Endodermal cell (in vitro differentiated cells): ENCODE data around the gene ZCCHC24. TPM values are rescaled to one million over a fixed set of nuclear protein-coding genes. Genes with fewer than 3 reads are reported as not detected.
A peak's percentile ranks its signal among the peaks of the same experiment; 100 is the strongest.

ENCODE experiments used
- DNase-seq: peaks from one replicate; pipeline ENCODE4 v3.0.0-alpha.2; 2017
- H3K27ac ChIP-seq: 2 replicates; pipeline ENCODE4 v1.5.1; 2013; ENCODE audit warnings: mild to moderate bottlenecking, low read depth, low read length, moderate library complexity
- H3K27me3 ChIP-seq: 2 replicates; pipeline ENCODE4 v1.6.1; 2013; ENCODE audit warnings: mild to moderate bottlenecking, low read length, moderate library complexity; ENCODE audit not compliant: insufficient read depth, control insufficient read depth, poor library complexity, severe bottlenecking
- H3K36me3 ChIP-seq: 2 replicates; pipeline ENCODE4 v1.7.0; 2013; ENCODE audit warnings: mild to moderate bottlenecking, low read length, moderate library complexity; ENCODE audit not compliant: control insufficient read depth, insufficient read depth
- H3K4me1 ChIP-seq: one replicate; pipeline ENCODE4 v1.7.0; 2013; ENCODE audit warnings: low read length; ENCODE audit not compliant: control insufficient read depth, insufficient read depth
- H3K4me3 ChIP-seq: 2 replicates; pipeline ENCODE4 v1.5.1; 2013; ENCODE audit warnings: mild to moderate bottlenecking, low read length, moderate library complexity
- H3K9ac ChIP-seq: 2 replicates; pipeline ENCODE4 v1.6.1; 2013; ENCODE audit warnings: mild to moderate bottlenecking, low read length, moderate library complexity; ENCODE audit not compliant: poor library complexity, severe bottlenecking; ENCODE audit errors: extremely low read depth
- H3K9me3 ChIP-seq: 2 replicates; pipeline ENCODE4 v1.6.1; 2013; ENCODE audit warnings: mild to moderate bottlenecking, low read length, moderate library complexity; ENCODE audit not compliant: control insufficient read depth
- H3K27ac Mint-ChIP-seq: 2 replicates; pipeline ENCODE4 v1.8.0; 2020; ENCODE audit warnings: mixed read lengths
- H3K27me3 Mint-ChIP-seq: 2 replicates; pipeline ENCODE4 v1.8.0; 2021; ENCODE audit warnings: mild to moderate bottlenecking, mixed read lengths; ENCODE audit not compliant: insufficient read depth
- H3K36me3 Mint-ChIP-seq: 2 replicates; pipeline ENCODE4 v1.8.0; 2020; ENCODE audit warnings: low read depth, mixed read lengths
- H3K4me1 Mint-ChIP-seq: 2 replicates; pipeline ENCODE4 v1.8.0; 2020; ENCODE audit warnings: mixed read lengths
- H3K4me3 Mint-ChIP-seq: 2 replicates; pipeline ENCODE4 v1.8.0; 2020; ENCODE audit warnings: mild to moderate bottlenecking, moderate library complexity, mixed read lengths
- H3K9me3 Mint-ChIP-seq: 2 replicates; pipeline ENCODE4 v1.8.0; 2020; ENCODE audit warnings: mild to moderate bottlenecking, mixed read lengths
- CTCF ChIP-seq: fragments of 200-600 bp; sonication (generic); conservative IDR thresholded peaks from 2 replicates; pipeline ENCODE4 v1.5.0; 2021; ENCODE audit warnings: antibody characterized with exemption, mild to moderate bottlenecking
- WGBS, 2 experiments: methylation state at CpG; one replicate each; pipeline versions ENCODE4 v1.1.5 to v1.1.7; 2013; ENCODE audit warnings: missing lambda C conversion rate in 2 of 2, mixed read lengths in 1 of 2; ENCODE audit not compliant: insufficient coverage in 1 of 2, insufficient read length in 1 of 2; 5-methylcytosine and 5-hydroxymethylcytosine counted together
- total RNA-seq, 2 donors: library from RNA; stranded (reverse); fragmentation: NEBNext Ultra II Directional in 1 of 2; extraction: Animal tissue kit (Norgen Biotek cat#: 25700) in 1 of 2; gene quantifications; 2 replicates in 1 of 2; 3 replicates in 1 of 2; pipeline ENCODE4 v1.2.1, GENCODE V29; 2021

ZCCHC24 gene
- total RNA-seq, 2 donors from 2014 or later, result 7.6 to 10.7 TPM

- Histone ChIP-seq H3K27ac (no peak overlapping the region), H3K9ac (no peak overlapping the region)
Measured at GRCh38 chr10:79446758-79447084, 1.3 kb upstream of the ZCCHC24 start.

DNA sequence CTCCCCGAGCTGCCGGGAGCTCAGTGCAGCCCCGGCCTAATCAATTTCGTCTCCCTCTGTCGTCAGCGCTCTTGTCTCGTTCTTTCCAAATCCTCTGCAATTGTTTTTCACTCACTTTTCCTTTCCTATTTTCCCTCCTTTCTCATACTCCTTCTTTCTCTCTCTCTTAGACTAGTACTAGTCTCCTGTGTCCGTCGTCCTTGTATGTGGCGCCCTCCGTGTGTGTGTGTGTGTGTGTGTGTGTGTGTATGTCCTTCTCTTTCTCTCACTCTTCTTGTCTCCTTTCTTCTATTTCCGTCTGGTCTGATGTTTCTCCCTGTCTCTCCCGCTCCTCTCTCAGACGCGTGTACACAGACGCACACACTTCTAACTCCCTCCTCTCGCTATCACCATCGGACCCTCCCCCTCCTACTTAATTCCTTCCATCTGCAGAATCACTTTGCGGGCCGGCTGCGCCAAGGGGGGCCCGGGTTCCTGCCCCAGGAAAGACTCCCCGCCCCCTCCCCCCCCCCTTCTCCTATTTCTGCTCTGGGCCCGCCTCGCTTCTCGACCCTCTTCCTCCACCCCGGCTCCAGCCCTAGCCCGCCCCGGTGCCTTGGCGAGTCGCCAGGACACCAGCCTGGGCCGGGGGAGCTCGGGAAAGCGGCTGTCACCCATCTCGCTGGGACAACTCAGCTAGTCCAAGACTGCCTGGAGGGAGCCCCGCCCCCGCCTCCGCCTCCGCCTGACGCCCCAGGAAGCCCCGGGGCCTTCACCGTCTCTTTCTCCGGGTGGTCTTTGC, 743 bp upstream of the ZCCHC24 start:
- peak overlapping the region; percentile 70 for H3K4me3 Mint-ChIP-seq
- peaks cover 7% of the 10 kb centered on the region for H3K27me3 ChIP-seq
- H3K27me3 Mint-ChIP-seq, result peaks cover 37% of the 10 kb centered on the region
- H3K4me3 ChIP-seq, result peak overlapping the region; percentile 86
- WGBS, 2 experiments, result 1% methylated on average over 18 to 38 of the region's 43 CpGs
- H3K9me3 Mint-ChIP-seq, result no peaks in the 10 kb centered on the region
- peaks cover 8% of the 10 kb centered on the region for H3K4me1 ChIP-seq
- H3K36me3 ChIP-seq, result no peaks in the 10 kb centered on the region
- H3K27ac Mint-ChIP-seq, result peak overlapping the region; percentile 85
- peak; percentile 87 for DNase-seq
- peaks cover 39% of the 10 kb centered on the region for H3K4me1 Mint-ChIP-seq
- H3K27ac ChIP-seq, result peak overlapping the region; percentile 89
- H3K9ac ChIP-seq, result peak overlapping the region; percentile 35
- no peaks in the 10 kb centered on the region for H3K36me3 Mint-ChIP-seq
- no peaks in the 10 kb centered on the region for H3K9me3 ChIP-seq
- TF ChIP-seq CTCF, result no peak

More at GRCh38 chr10:79446758-79447084, 1.3 kb upstream of the ZCCHC24 start:
- no peak for TF ChIP-seq CTCF
- H3K4me3 ChIP-seq, result peak overlapping the region; percentile 86
- WGBS, 2 experiments, result 25 to 31% methylated on average over 9 to 16 of the region's 16 CpGs
- H3K36me3 ChIP-seq, result no peaks in the 10 kb centered on the region
- peaks cover 7% of the 10 kb centered on the region for H3K27me3 ChIP-seq
- H3K27ac Mint-ChIP-seq, result peak overlapping the region; percentile 58
- peaks cover 8% of the 10 kb centered on the region for H3K4me1 ChIP-seq
- H3K36me3 Mint-ChIP-seq, result no peaks in the 10 kb centered on the region
- peak overlapping the region; percentile 70 for H3K4me3 Mint-ChIP-seq
- peaks cover 37% of the 10 kb centered on the region for H3K27me3 Mint-ChIP-seq
- DNase-seq, result no peak
- no peaks in the 10 kb centered on the region for H3K9me3 Mint-ChIP-seq
- H3K4me1 Mint-ChIP-seq, result peaks cover 39% of the 10 kb centered on the region
- H3K9me3 ChIP-seq, result no peaks in the 10 kb centered on the region

DNA sequence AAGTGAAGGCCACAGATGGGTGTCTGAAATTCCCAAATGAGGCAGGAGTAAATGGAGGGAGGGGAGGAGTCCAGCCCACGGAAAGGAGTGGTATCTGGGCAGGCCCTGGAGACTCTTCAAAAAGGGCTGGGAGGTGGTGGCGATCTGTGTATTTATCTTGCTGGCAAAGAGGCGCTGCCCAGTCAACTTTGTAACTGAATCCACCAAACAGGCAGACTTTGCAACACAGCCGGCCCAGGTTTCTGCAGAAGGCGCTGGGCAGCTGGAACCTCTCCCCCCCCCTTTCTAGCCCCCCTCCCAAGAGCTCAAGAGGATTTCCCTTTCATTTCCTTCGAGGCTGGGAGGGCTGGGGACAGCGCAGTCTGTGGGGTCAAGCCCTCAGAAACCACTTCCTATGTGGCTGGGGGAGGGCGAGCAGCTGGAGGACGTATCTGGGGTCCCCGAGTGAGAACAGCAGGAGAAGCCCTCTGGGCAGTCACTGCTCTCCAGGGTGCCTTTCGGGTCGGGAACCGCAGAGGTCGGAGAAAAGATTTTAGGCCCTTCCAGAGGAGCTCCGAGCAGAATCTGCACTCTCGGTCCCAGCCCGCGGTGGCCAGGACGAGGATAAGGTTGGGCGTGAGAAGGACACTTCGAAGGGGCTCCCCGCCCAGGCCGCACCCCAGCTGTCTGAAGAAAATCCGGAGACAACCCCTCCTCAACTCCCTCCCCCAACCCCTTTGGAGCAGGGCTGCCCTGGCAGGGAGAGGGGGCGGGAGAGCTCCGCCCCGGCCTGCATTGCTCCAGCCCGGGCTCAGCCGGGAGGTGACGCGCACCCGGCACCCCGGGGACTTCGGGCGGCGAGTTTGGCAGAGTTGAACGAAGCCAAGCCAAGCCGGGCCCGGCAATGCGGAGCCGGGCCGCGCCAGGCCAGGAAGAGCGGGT, 965 bp downstream of the ZCCHC24 start:
- H3K4me1 ChIP-seq, result peaks cover 8% of the 10 kb centered on the region
- peak overlapping the region; percentile 42 for H3K9ac ChIP-seq
- peaks cover 32% of the 10 kb centered on the region for H3K4me1 Mint-ChIP-seq
- H3K36me3 Mint-ChIP-seq, result no peaks in the 10 kb centered on the region
- WGBS, 2 experiments, result 0 to 2% methylated on average over 9 to 43 of the region's 44 CpGs
- H3K27me3 ChIP-seq, result peaks cover 7% of the 10 kb centered on the region
- DNase-seq, result peak; percentile 85
- H3K4me3 Mint-ChIP-seq, result peak overlapping the region; percentile 70
- H3K9me3 Mint-ChIP-seq, result no peaks in the 10 kb centered on the region
- H3K27me3 Mint-ChIP-seq, result peaks cover 38% of the 10 kb centered on the region
- H3K27ac ChIP-seq, result no peak overlapping the region
- H3K4me3 ChIP-seq, result peak overlapping the region; percentile 86
- H3K27ac Mint-ChIP-seq, result no peak overlapping the region
- no peaks in the 10 kb centered on the region for H3K36me3 ChIP-seq
- H3K9me3 ChIP-seq, result no peaks in the 10 kb centered on the region
- TF ChIP-seq CTCF, result no peak
